Measurements from ENCODE around the gene HDAC4.

Gene HDAC4

GRCh38 chr2:239291475-239292350 is 109.1 kb downstream of the HDAC4 start:
- DNase-seq: no peak

GRCh38 chr2:239290618-239291474 is 110.0 kb downstream of the HDAC4 start:
- DNase-seq: no peak

- DNase-seq: no peak
These were observed 111.3 kb downstream of the HDAC4 start for GRCh38 chr2:239289545-239289944.

- DNase-seq: no peak
These were observed 111.8 kb downstream of the HDAC4 start for GRCh38 chr2:239288951-239289511.

- no peak for DNase-seq
These were observed 112.6 kb downstream of the HDAC4 start for GRCh38 chr2:239288237-239288636.

- no peak for DNase-seq
These were observed 113.4 kb downstream of the HDAC4 start for GRCh38 chr2:239287461-239287860.

GRCh38 chr2:239286901-239287300 is 113.9 kb downstream of the HDAC4 start:
- no peak for DNase-seq

GRCh38 chr2:239285932-239286230 is 114.9 kb downstream of the HDAC4 start:
- DNase-seq: no peak

- DNase-seq: peak; percentile 62 to 81
These were observed 115.5 kb downstream of the HDAC4 start for GRCh38 chr2:239285071-239285931.

GRCh38 chr2:239283961-239284795 is 116.6 kb downstream of the HDAC4 start:
- no peak for DNase-seq

GRCh38 chr2:239283288-239283945 is 117.4 kb downstream of the HDAC4 start:
- no peak for DNase-seq

- DNase-seq: no peak
These were observed 118.2 kb downstream of the HDAC4 start for GRCh38 chr2:239282448-239283287.

- peak; percentile 37 to 48 for DNase-seq
These were observed 120.4 kb downstream of the HDAC4 start for GRCh38 chr2:239280296-239281017.

- no peak for DNase-seq
These were observed 121.1 kb downstream of the HDAC4 start for GRCh38 chr2:239279508-239280295.

GRCh38 chr2:239278941-239279365 is 121.9 kb downstream of the HDAC4 start:
- no peak for DNase-seq

GRCh38 chr2:239278361-239278760 is 122.5 kb downstream of the HDAC4 start:
- no peak for DNase-seq

GRCh38 chr2:239277401-239278085 is 123.3 kb downstream of the HDAC4 start:
- no peak for DNase-seq

GRCh38 chr2:239276851-239277250 is 124.0 kb downstream of the HDAC4 start:
- DNase-seq: no peak
